LNCaP clone FGC (cell line): ENCODE results near the gene RMDN3.

Experiments
- DNase-seq: peaks from one replicate; pipeline ENCODE4 v3.0.0-alpha.2; 2011; ENCODE audit warnings: low read depth
- H3K4me3 ChIP-seq: 2 replicates; pipeline ENCODE4 v1.5.1; 2011; ENCODE audit warnings: mild to moderate bottlenecking, low read depth, low read length, control low read depth
- CTCF ChIP-seq: IDR thresholded peaks from 2 replicates; pipeline ENCODE4 v1.5.1; 2012; ENCODE audit warnings: mild to moderate bottlenecking; ENCODE audit not compliant: control insufficient read depth, insufficient read depth; ENCODE audit errors: extremely low read depth

The RMDN3 gene

GRCh38 chr15:40722934-40723333, 32.1 kb downstream of the RMDN3 start:
- no peak overlapping the region for H3K4me3 ChIP-seq
- DNase-seq = no peak
- TF ChIP-seq CTCF = no peak

- DNase-seq = no peak
- TF ChIP-seq CTCF = no peak
- no peak overlapping the region for H3K4me3 ChIP-seq
Observed at GRCh38 chr15:40722354-40722753, 32.7 kb downstream of the RMDN3 start.

- no peak for TF ChIP-seq CTCF
Observed at GRCh38 chr15:40721701-40722100, 33.4 kb downstream of the RMDN3 start.

GRCh38 chr15:40716165-40716564, 38.9 kb downstream of the RMDN3 start:
- DNase-seq = no peak
- no peak overlapping the region for H3K4me3 ChIP-seq
- TF ChIP-seq CTCF = no peak

More at GRCh38 chr15:40721701-40722100, 33.4 kb downstream of the RMDN3 start:
- no peak for DNase-seq
- H3K4me3 ChIP-seq = no peak overlapping the region

GRCh38 chr15:40714144-40714543, 40.9 kb downstream of the RMDN3 start:
- no peak overlapping the region for H3K4me3 ChIP-seq
- no peak for DNase-seq
- TF ChIP-seq CTCF = no peak

GRCh38 chr15:40706121-40706520, 48.9 kb downstream of the RMDN3 start:
- no peak for TF ChIP-seq CTCF
- no peak overlapping the region for H3K4me3 ChIP-seq
- peak; percentile 92 for DNase-seq

GRCh38 chr15:40702077-40702476, 53.0 kb downstream of the RMDN3 start:
- no peak overlapping the region for H3K4me3 ChIP-seq
- TF ChIP-seq CTCF = peak; percentile 42
- no peak for DNase-seq
